Thymus (tissue), 11 donors: ENCODE data around the gene OASL. TPM values are rescaled to one million over a fixed set of nuclear protein-coding genes. Genes with fewer than 3 reads are reported as not detected.

ENCODE experiments used
- DNase-seq, 9 donors: peaks; one replicate each; pipeline ENCODE4 v3.0.0-alpha.2; 2013; ENCODE audit warnings: low spot score in 9 of 9, low read depth in 6 of 9, missing footprints in 1 of 9
- H3K27ac ChIP-seq, 2 donors: one replicate each; pipeline ENCODE4 v1.5.1; 2013; ENCODE audit warnings: control low read depth in 1 of 2, low read depth in 1 of 2, low read length in 1 of 2, mild to moderate bottlenecking in 1 of 2, moderate library complexity in 1 of 2
- H3K27me3 ChIP-seq, 2 donors: one replicate each; pipeline ENCODE4 v1.5.1; 2013; ENCODE audit warnings: low read length in 1 of 2; ENCODE audit not compliant: control insufficient read depth in 2 of 2, insufficient read depth in 1 of 2
- H3K36me3 ChIP-seq, 2 donors: one replicate each; pipeline ENCODE4 v1.5.1; 2013; ENCODE audit warnings: low read length in 1 of 2, mild to moderate bottlenecking in 1 of 2, moderate library complexity in 1 of 2; ENCODE audit not compliant: control insufficient read depth in 2 of 2, insufficient read depth in 2 of 2
- H3K4me1 ChIP-seq, 2 donors: one replicate each; pipeline ENCODE4 v1.5.1; 2013; ENCODE audit warnings: low read length in 2 of 2; ENCODE audit not compliant: control insufficient read depth in 2 of 2, insufficient read depth in 2 of 2
- H3K4me3 ChIP-seq, 2 donors: one replicate each; pipeline ENCODE4 v1.5.1; 2013; ENCODE audit warnings: low read length in 2 of 2, control low read depth in 1 of 2, mild to moderate bottlenecking in 1 of 2
- H3K9me3 ChIP-seq, 2 donors: one replicate each; pipeline ENCODE4 v1.5.1; 2013; ENCODE audit warnings: low read length in 1 of 2, mild to moderate bottlenecking in 1 of 2; ENCODE audit not compliant: control insufficient read depth in 2 of 2, insufficient read depth in 1 of 2
- WGBS: extraction: QIAGEN DNeasy Blood & Tissue Kit; methylation state at CpG from one replicate; pipeline ENCODE4 v1.1.7; 2013; 5-methylcytosine and 5-hydroxymethylcytosine counted together
- polyA plus RNA-seq: library from polyadenylated mRNA; stranded (reverse); fragments of 200-250 nt; gene quantifications from one replicate; pipeline ENCODE4 v1.2.3, GENCODE V29; 2013
- total RNA-seq: library from RNA; stranded (reverse); fragments of 120-200 nt; gene quantifications from one replicate; pipeline ENCODE4 v1.2.4, GENCODE V29; 2013
- donor health status: healthy.

Gene OASL
- total and polyA plus RNA-seq, 2 donors: 5.7 to 6.3 TPM

GRCh38 chr12:121043067-121043466 is 4.0 kb upstream of the OASL start:
- H3K9me3 ChIP-seq: no peaks in the 10 kb centered on the region
- DNase-seq: no peak
- no peaks in the 10 kb centered on the region for H3K27me3 ChIP-seq
- no peak overlapping the region for H3K27ac ChIP-seq
- H3K36me3 ChIP-seq: no peaks in the 10 kb centered on the region
- H3K4me1 ChIP-seq: peaks cover 3 to 11% of the 10 kb centered on the region in 2 donors
- no peak overlapping the region for H3K4me3 ChIP-seq
- 94% methylated on average over 4 of the region's 4 CpGs for WGBS

- DNase-seq: no peak
- Histone ChIP-seq H3K27me3 (no peaks in the 10 kb centered on the region), H3K4me1 (peaks cover 3 to 29% of the 10 kb centered on the region in 2 donors), H3K36me3 (no peaks in the 10 kb centered on the region), H3K9me3 (no peaks in the 10 kb centered on the region), H3K27ac (no peak overlapping the region), H3K4me3 (no peak overlapping the region)
- 91% methylated on average over 6 of the region's 6 CpGs for WGBS
These were observed 2.2 kb downstream of the OASL start for GRCh38 chr12:121036810-121037326.

- Histone ChIP-seq H3K36me3 (no peaks in the 10 kb centered on the region), H3K4me1 (peaks cover 3 to 29% of the 10 kb centered on the region in 2 donors), H3K27ac (no peak overlapping the region), H3K9me3 (no peaks in the 10 kb centered on the region), H3K4me3 (no peak overlapping the region), H3K27me3 (no peaks in the 10 kb centered on the region)
- 92% methylated on average over 9 of the region's 9 CpGs for WGBS
- DNase-seq: no peak
These were observed 4.3 kb downstream of the OASL start for GRCh38 chr12:121034616-121035305.

GRCh38 chr12:121033625-121034349 is 5.3 kb downstream of the OASL start:
- H3K27ac ChIP-seq: no peak overlapping the region
- H3K4me3 ChIP-seq: no peak overlapping the region
- H3K36me3 ChIP-seq: no peaks in the 10 kb centered on the region
- peaks cover under 1 to 23% of the 10 kb centered on the region in 2 donors for H3K4me1 ChIP-seq
- 93% methylated on average over 10 of the region's 10 CpGs for WGBS
- no peaks in the 10 kb centered on the region for H3K27me3 ChIP-seq
- H3K9me3 ChIP-seq: no peaks in the 10 kb centered on the region
- no peak for DNase-seq

- Histone ChIP-seq H3K27ac (no peak overlapping the region), H3K4me1 (peaks cover 0 to 11% of the 10 kb centered on the region in 2 donors), H3K9me3 (no peaks in the 10 kb centered on the region), H3K27me3 (no peaks in the 10 kb centered on the region), H3K4me3 (no peak overlapping the region), H3K36me3 (no peaks in the 10 kb centered on the region)
- WGBS: 85% methylated on average over 10 of the region's 10 CpGs
- DNase-seq: no peak
These were observed 8.4 kb downstream of the OASL start for GRCh38 chr12:121030576-121031212.

- no peak overlapping the region for H3K27ac ChIP-seq
- no peak for DNase-seq
- peaks cover 0 to 3% of the 10 kb centered on the region in 2 donors for H3K36me3 ChIP-seq
- no peak overlapping the region for H3K4me3 ChIP-seq
- no peaks in the 10 kb centered on the region for H3K9me3 ChIP-seq
- WGBS: 98% methylated on average over 10 of the region's 10 CpGs
- H3K27me3 ChIP-seq: no peaks in the 10 kb centered on the region
- no peaks in the 10 kb centered on the region for H3K4me1 ChIP-seq
These were observed 12.6 kb downstream of the OASL start for GRCh38 chr12:121026274-121027045.

- no peak overlapping the region for H3K4me3 ChIP-seq
- no peak overlapping the region for H3K27ac ChIP-seq
These were observed 13.4 kb downstream of the OASL start for GRCh38 chr12:121025442-121026226.

GRCh38 chr12:121023799-121024198 is 15.2 kb downstream of the OASL start:
- Histone ChIP-seq H3K36me3 (peaks cover 0 to 3% of the 10 kb centered on the region in 2 donors), H3K4me3 (no peak overlapping the region), H3K9me3 (no peaks in the 10 kb centered on the region), H3K4me1 (no peaks in the 10 kb centered on the region), H3K27me3 (no peaks in the 10 kb centered on the region), H3K27ac (no peak overlapping the region)
- no peak for DNase-seq
- 94% methylated on average over 8 of the region's 8 CpGs for WGBS

More at GRCh38 chr12:121025442-121026226, 13.4 kb downstream of the OASL start:
- H3K36me3 ChIP-seq: peaks cover 0 to 3% of the 10 kb centered on the region in 2 donors
- H3K4me1 ChIP-seq: no peaks in the 10 kb centered on the region
- DNase-seq: no peak
- H3K27me3 ChIP-seq: no peaks in the 10 kb centered on the region
- no peaks in the 10 kb centered on the region for H3K9me3 ChIP-seq
- WGBS: 97% methylated on average over 11 of the region's 11 CpGs
